Activated naive CD4-positive, alpha-beta T cell treated with anti-CD3 and anti-CD28 coated beads, Interleukin-2, amount 10 ng/mL, durations not matched to agents 7 days and 5 days (primary cell): Measurements from ENCODE around the gene RALGAPA1.

ENCODE experiments used
- CTCF ChIA-PET: fragments of 350-600 bp; sonication (Branson Sonifier 250); formaldehyde crosslinking; loops from one replicate; lab custom pipeline; 2021; ENCODE audit warnings: antibody characterized with exemption; lab: Charles Lee
- DNase-seq: peaks from one replicate; pipeline ENCODE4 v3.0.0-alpha.2; 2020
- H3K27ac Mint-ChIP-seq: one replicate; pipeline ENCODE4 v1.8.0; 2021; ENCODE audit warnings: mild to moderate bottlenecking, moderate library complexity, mixed read lengths
- H3K27me3 Mint-ChIP-seq: one replicate; pipeline ENCODE4 v1.8.0; 2021; ENCODE audit warnings: mild to moderate bottlenecking, mixed read lengths
- H3K36me3 Mint-ChIP-seq: one replicate; pipeline ENCODE4 v1.8.0; 2021; ENCODE audit warnings: mixed read lengths
- H3K4me1 Mint-ChIP-seq: one replicate; pipeline ENCODE4 v1.8.0; 2021; ENCODE audit warnings: mixed read lengths
- H3K4me3 Mint-ChIP-seq: one replicate; pipeline ENCODE4 v1.8.0; 2021; ENCODE audit warnings: mild to moderate bottlenecking, moderate library complexity, mixed read lengths
- H3K9me3 Mint-ChIP-seq: one replicate; pipeline ENCODE4 v1.8.0; 2021; ENCODE audit warnings: mixed read lengths

The RALGAPA1 gene

GRCh38 chr14:35730871-35731270, 78.2 kb downstream of the RALGAPA1 start:
- Mint-ChIP-seq H3K27ac (no peak overlapping the region), H3K27me3 (no peaks in the 10 kb centered on the region), H3K4me3 (no peak overlapping the region), H3K4me1 (peaks cover 24% of the 10 kb centered on the region), H3K36me3 (peaks cover 55% of the 10 kb centered on the region), H3K9me3 (no peaks in the 10 kb centered on the region)
- DNase-seq, result no peak
- CTCF ChIA-PET, result interaction anchor here (1.0 kb wide), 1 partner anchor 85 kb away, joined by 3 read pairs; no protein-coding TSS in a partner anchor

DNA sequence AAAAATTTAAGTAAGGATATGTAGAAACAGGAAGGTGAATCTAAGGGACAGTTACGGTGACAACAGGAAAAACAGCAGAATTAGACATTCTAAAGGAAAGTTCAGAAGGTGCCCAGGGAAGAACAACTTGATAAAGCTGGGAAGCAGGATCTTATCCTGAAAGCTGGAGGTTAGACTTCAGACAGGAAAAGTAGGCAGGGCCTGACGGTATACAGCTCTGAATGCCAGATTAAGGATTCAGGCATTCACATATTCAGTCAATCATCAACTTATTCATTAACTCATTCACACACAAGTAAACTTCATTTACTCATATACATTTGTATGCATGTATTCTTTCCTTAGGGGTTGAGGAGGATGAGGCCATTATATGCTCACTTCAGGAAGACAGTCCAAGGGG, 81.3 kb downstream of the RALGAPA1 start:
- CTCF ChIA-PET, result no interaction called here
- H3K4me3 Mint-ChIP-seq, result no peak overlapping the region
- no peak overlapping the region for H3K27ac Mint-ChIP-seq
- no peaks in the 10 kb centered on the region for H3K27me3 Mint-ChIP-seq
- H3K36me3 Mint-ChIP-seq, result peaks cover 34% of the 10 kb centered on the region
- DNase-seq, result no peak
- no peaks in the 10 kb centered on the region for H3K9me3 Mint-ChIP-seq
- H3K4me1 Mint-ChIP-seq, result peaks cover 18% of the 10 kb centered on the region

DNA sequence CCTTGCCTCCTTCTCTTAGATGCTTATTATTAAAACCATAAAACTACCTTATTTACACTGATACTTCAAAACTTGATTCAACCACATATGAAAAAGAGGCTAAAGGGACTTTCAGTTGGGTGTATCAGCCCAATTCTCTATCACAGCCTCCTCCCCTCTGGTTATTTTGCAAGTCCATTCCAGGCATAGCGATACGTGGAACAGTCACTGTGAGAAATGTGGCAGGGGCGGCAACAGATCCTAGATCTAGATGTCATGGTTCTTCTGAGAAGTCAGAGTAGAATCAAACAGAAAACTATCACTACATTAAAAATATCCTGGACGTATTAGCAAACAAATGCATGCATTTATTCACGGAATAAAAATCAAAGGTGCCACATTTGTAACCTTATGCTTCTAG, 83.2 kb downstream of the RALGAPA1 start:
- H3K36me3 Mint-ChIP-seq, result peaks cover 23% of the 10 kb centered on the region
- peaks cover 4% of the 10 kb centered on the region for H3K4me1 Mint-ChIP-seq
- H3K4me3 Mint-ChIP-seq, result no peak overlapping the region
- no peaks in the 10 kb centered on the region for H3K9me3 Mint-ChIP-seq
- no peak overlapping the region for H3K27ac Mint-ChIP-seq
- CTCF ChIA-PET, result no interaction called here
- H3K27me3 Mint-ChIP-seq, result no peaks in the 10 kb centered on the region
- DNase-seq, result no peak

DNA sequence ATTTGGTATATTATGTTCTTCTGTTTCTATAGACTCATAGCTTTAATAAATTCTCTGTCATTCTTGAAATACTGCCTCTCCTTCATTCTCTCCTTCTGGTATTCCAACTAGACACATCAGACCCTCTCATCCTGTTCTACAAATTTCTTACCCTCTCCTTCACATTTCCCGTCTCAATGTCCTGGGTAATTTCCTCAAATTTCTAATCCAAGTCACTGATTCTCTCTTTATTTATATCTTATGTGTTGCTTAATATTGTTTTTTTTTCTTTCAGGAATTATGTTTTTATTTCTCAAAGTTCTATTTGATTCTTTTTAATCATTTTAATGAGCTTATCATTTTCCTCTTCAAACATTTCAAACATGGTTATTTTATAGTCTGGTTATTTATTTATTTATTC, 94.0 kb downstream of the RALGAPA1 start:
- CTCF ChIA-PET, result interaction anchor here (1.0 kb wide), 1 partner anchor 103 kb away, joined by 3 read pairs; no protein-coding TSS in a partner anchor
- no peaks in the 10 kb centered on the region for H3K27me3 Mint-ChIP-seq
- peaks cover 28% of the 10 kb centered on the region for H3K36me3 Mint-ChIP-seq
- no peak overlapping the region for H3K27ac Mint-ChIP-seq
- H3K4me1 Mint-ChIP-seq, result no peaks in the 10 kb centered on the region
- DNase-seq, result no peak
- no peak overlapping the region for H3K4me3 Mint-ChIP-seq
- no peaks in the 10 kb centered on the region for H3K9me3 Mint-ChIP-seq

DNA sequence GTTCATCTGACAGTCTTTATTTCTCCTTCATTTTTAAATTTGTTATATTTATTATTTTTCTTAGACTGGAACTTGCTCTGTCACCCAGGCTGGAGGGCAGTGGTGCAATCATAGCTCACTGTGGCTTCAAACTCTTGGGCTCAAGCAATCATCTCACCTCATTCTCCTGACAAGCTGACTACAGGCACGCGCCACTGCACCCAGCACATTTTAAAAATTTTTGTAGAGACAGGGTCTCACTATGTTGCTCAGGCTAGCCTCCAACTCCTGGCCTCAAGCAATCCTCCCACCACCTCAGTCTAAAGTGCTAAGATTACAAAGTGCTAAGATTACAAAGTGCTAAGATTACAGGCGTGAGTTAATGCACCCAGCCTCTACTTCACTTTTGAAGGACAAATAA, 96.6 kb downstream of the RALGAPA1 start:
- CTCF ChIA-PET, result no interaction called here
- no peaks in the 10 kb centered on the region for H3K4me1 Mint-ChIP-seq
- H3K4me3 Mint-ChIP-seq, result no peak overlapping the region
- H3K9me3 Mint-ChIP-seq, result no peaks in the 10 kb centered on the region
- H3K27ac Mint-ChIP-seq, result no peak overlapping the region
- peaks cover 38% of the 10 kb centered on the region for H3K36me3 Mint-ChIP-seq
- no peak for DNase-seq
- no peaks in the 10 kb centered on the region for H3K27me3 Mint-ChIP-seq

DNA sequence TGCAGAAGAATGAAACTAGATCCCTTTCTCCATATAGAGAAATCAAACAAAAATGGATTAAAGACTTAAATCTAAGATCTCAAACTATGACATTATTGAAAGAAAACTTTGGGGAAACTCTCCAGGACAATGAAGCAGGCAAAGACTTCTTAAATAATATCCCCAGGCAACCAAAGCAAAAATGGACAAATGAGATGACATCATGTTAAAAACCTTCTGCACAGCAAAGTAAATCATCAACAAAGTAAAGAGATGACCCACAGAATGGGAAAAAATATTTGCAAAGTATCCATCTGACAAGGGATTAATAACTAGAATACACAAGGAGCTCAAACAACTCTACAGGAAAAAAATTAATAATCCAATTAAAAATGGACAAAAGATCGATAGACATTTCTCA, 101.0 kb downstream of the RALGAPA1 start:
- Mint-ChIP-seq H3K36me3 (peaks cover 45% of the 10 kb centered on the region), H3K27ac (no peak overlapping the region), H3K4me1 (peaks cover 6% of the 10 kb centered on the region), H3K9me3 (no peaks in the 10 kb centered on the region), H3K27me3 (no peaks in the 10 kb centered on the region), H3K4me3 (no peak overlapping the region)
- no peak for DNase-seq
- CTCF ChIA-PET, result no interaction called here

GRCh38 chr14:35705636-35706035, 103.5 kb downstream of the RALGAPA1 start:
- no peak for DNase-seq
- Mint-ChIP-seq H3K27ac (no peak overlapping the region), H3K9me3 (no peaks in the 10 kb centered on the region), H3K27me3 (no peaks in the 10 kb centered on the region), H3K36me3 (peaks cover 38% of the 10 kb centered on the region), H3K4me3 (no peak overlapping the region), H3K4me1 (peaks cover 6% of the 10 kb centered on the region)
- CTCF ChIA-PET, result interaction anchor here (1.0 to 1.2 kb wide), 2 partner anchors 17 to 113 kb away, joined by 3 read pairs; no protein-coding TSS in a partner anchor

- CTCF ChIA-PET, result interaction anchor here (1.2 kb wide), 1 partner anchor 16 kb away, joined by 3 read pairs; no protein-coding TSS in a partner anchor
- Mint-ChIP-seq H3K4me3 (no peak overlapping the region), H3K9me3 (no peaks in the 10 kb centered on the region), H3K27ac (no peak overlapping the region), H3K4me1 (peaks cover 6% of the 10 kb centered on the region), H3K27me3 (no peaks in the 10 kb centered on the region), H3K36me3 (peaks cover 38% of the 10 kb centered on the region)
- DNase-seq, result no peak
Observed at GRCh38 chr14:35704793-35705493, 104.2 kb downstream of the RALGAPA1 start.

- Mint-ChIP-seq H3K36me3 (peaks cover 14% of the 10 kb centered on the region), H3K27me3 (no peaks in the 10 kb centered on the region), H3K9me3 (no peaks in the 10 kb centered on the region), H3K4me3 (no peak overlapping the region), H3K4me1 (peaks cover 5% of the 10 kb centered on the region), H3K27ac (no peak overlapping the region)
- DNase-seq, result no peak
- CTCF ChIA-PET, result no interaction called here
Observed at GRCh38 chr14:35701531-35701930, 107.6 kb downstream of the RALGAPA1 start.

DNA sequence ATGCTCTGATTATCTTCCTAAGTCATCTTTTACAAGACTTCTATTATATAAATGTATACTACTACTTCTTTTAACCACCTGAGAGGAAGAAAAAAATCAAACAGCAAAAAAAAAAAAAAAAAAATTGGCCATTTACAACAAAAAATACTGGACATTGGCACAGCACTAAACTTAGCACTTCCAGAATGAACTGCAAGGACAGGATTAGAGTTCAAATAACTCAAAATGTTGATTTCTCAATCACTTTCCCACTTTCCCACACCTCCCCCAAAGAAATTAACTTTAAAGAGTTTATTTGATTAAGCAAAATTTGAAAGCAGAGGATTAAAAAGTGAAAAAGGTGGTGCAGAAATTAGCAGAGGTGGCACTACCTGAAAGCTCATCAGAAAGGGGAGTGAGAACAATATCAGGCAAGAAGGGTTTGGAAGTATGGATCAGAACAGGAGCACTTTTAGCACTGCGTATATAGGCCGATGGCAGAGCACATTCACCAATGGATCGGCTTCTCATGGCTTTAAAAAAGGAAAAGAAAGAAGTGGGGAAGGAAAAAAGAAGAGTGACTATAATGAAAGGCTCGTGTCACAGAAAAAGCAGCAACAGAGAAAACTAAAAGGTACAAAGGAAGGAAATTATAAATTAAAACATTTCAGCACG, 109.2 kb downstream of the RALGAPA1 start:
- H3K27ac Mint-ChIP-seq, result no peak overlapping the region

DNA sequence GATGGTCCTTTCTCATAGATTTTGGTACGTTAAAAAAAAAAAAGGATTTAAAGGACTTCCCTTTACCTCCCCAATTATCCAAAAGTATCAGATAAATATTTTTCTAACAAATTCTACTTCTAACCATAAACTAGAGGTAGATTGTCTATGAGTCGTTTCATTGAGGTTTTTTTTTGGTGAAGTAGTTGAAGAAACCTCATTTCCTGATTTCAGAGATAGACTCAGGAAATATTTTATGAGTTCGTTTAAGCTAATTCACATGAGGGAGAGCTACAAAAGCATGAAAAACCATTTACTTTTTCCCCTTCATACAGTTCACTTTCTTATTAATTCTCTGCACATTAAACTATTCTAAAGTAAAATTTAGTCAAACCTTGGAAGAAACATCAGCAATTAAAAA, 112.5 kb downstream of the RALGAPA1 start:
- Mint-ChIP-seq H3K4me1 (peaks cover 8% of the 10 kb centered on the region), H3K27me3 (no peaks in the 10 kb centered on the region), H3K36me3 (peaks cover 2% of the 10 kb centered on the region), H3K9me3 (no peaks in the 10 kb centered on the region), H3K4me3 (no peak overlapping the region), H3K27ac (no peak overlapping the region)
- no peak for DNase-seq
- CTCF ChIA-PET, result interaction anchor here (0.6 to 1.3 kb wide), 2 partner anchors 10 to 632 kb away, joined by 3 to 5 read pairs; no protein-coding TSS in a partner anchor

More for the DNA sequence above, 109.2 kb downstream of the RALGAPA1 start:
- Mint-ChIP-seq H3K9me3 (no peaks in the 10 kb centered on the region), H3K4me1 (peaks cover 8% of the 10 kb centered on the region), H3K27me3 (no peaks in the 10 kb centered on the region), H3K36me3 (peaks cover 3% of the 10 kb centered on the region), H3K4me3 (no peak overlapping the region)
- CTCF ChIA-PET, result interaction anchor here (0.6 kb wide), 1 partner anchor 43 kb away, joined by 4 read pairs; no protein-coding TSS in a partner anchor
- no peak for DNase-seq

DNA sequence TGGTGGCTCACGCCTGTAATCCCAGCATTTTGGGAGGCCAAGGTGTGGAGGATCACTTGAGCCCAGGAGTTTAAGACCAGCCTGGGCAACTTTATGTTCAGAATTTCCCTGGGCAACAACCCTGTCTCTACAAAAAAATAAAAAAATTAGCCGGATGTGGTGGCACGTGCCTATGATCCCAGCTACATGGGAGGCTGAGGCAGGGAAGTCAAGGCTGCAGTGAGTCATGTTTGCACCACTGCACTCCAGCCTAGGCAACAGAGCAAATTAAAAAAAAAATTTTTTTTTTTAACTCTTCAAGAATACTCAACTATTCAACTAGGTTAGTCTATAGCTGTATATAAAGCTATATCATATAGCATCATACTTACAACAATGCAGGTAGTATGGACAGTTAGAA, 113.0 kb downstream of the RALGAPA1 start:
- no peaks in the 10 kb centered on the region for H3K27me3 Mint-ChIP-seq
- no peak overlapping the region for H3K4me3 Mint-ChIP-seq
- no peak for DNase-seq
- no peak overlapping the region for H3K27ac Mint-ChIP-seq
- H3K36me3 Mint-ChIP-seq, result peaks cover 2% of the 10 kb centered on the region
- H3K9me3 Mint-ChIP-seq, result no peaks in the 10 kb centered on the region
- H3K4me1 Mint-ChIP-seq, result peaks cover 8% of the 10 kb centered on the region
- CTCF ChIA-PET, result interaction anchor here (1.3 kb wide), 1 partner anchor 9 kb away, joined by 5 read pairs; no protein-coding TSS in a partner anchor

DNA sequence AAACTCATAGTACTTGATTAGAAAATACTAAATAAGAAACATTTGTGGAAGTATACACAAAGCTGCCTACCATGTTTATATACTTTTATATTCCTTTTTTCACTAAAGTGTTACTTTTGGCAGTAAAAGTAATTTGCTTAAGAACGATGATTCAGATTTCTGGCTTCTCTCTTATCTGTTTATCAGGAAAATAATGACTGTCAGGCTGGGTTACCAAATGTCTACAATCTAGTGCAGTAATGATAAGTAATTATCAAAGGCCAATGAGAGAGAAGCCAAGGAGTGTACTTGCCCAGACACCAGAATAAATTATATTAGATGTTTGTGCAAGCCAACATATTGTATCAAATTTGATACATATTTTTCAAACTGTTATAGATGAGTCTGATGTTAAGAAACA, 113.4 kb downstream of the RALGAPA1 start:
- CTCF ChIA-PET, result interaction anchor here (1.2 to 1.3 kb wide), 2 partner anchors 9 to 12 kb away, joined by 3 to 5 read pairs; no protein-coding TSS in a partner anchor
- DNase-seq, result no peak
- no peak overlapping the region for H3K27ac Mint-ChIP-seq
- H3K27me3 Mint-ChIP-seq, result no peaks in the 10 kb centered on the region
- H3K4me3 Mint-ChIP-seq, result no peak overlapping the region
- H3K36me3 Mint-ChIP-seq, result peaks cover 2% of the 10 kb centered on the region
- H3K9me3 Mint-ChIP-seq, result no peaks in the 10 kb centered on the region
- peaks cover 8% of the 10 kb centered on the region for H3K4me1 Mint-ChIP-seq

- Mint-ChIP-seq H3K9me3 (no peaks in the 10 kb centered on the region), H3K36me3 (peaks cover 2% of the 10 kb centered on the region), H3K27me3 (no peaks in the 10 kb centered on the region), H3K4me3 (no peak overlapping the region), H3K4me1 (peaks cover 8% of the 10 kb centered on the region), H3K27ac (no peak overlapping the region)
- CTCF ChIA-PET, result interaction anchor here (1.2 kb wide), 1 partner anchor 11 kb away, joined by 3 read pairs; no protein-coding TSS in a partner anchor
- no peak for DNase-seq
Observed at GRCh38 chr14:35695072-35695471, 114.0 kb downstream of the RALGAPA1 start.
